Measurements from ENCODE around the gene DNM3. TPM values are rescaled to one million over a fixed set of nuclear protein-coding genes. Genes with fewer than 3 reads are reported as not detected.

Gene DNM3
- total and polyA plus RNA-seq, 9 of the 15 experiments (the other 6 are each of a cell fraction or from before 2014, with no cell fraction given), result 0.08 to 0.36 (median 0.22) TPM; not detected in 1

GRCh38 chr1:171949316-171949715 lies 108.0 kb downstream of the DNM3 start:
- Histone ChIP-seq H3K4me3 (no peak overlapping the region), H3K4me1 (replicated peaks in 1 of 2; ENCODE audit: control insufficient read depth in 2 of 2, insufficient read depth in 2 of 2, low read length in 2 of 2) (no peaks in the 10 kb centered on the region), H3K9me3 (replicated peaks; ENCODE audit: control insufficient read depth, insufficient read depth, low read depth, low read length) (no peaks in the 10 kb centered on the region), H4K20me1 (replicated peaks; ENCODE audit: control insufficient read depth, insufficient read depth, low read length) (no peaks in the 10 kb centered on the region), H3K27ac (ENCODE audit: extremely low read depth, low read depth, low read length) (no peak overlapping the region), H3K9ac (ENCODE audit: insufficient read depth in 1 of 2, low read depth in 2 of 2, low read length in 2 of 2) (no peak overlapping the region), H3K9me1 (ENCODE audit: control insufficient read depth, insufficient read depth, low read length) (no peaks in the 10 kb centered on the region), H3K79me2 (ENCODE audit: control insufficient read depth, insufficient read depth, low read length) (no peaks in the 10 kb centered on the region), H3K4me2 (ENCODE audit: insufficient read depth, low read length) (no peak overlapping the region), H3K36me3 (ENCODE audit: control insufficient read depth, insufficient read depth, low read length) (no peaks in the 10 kb centered on the region), H3K27me3 (ENCODE audit: control insufficient read depth in 2 of 2, insufficient read depth in 2 of 2, low read length in 2 of 2) (no peaks in the 10 kb centered on the region), H2AFZ (ENCODE audit: low read depth, low read length) (no peak overlapping the region)
- ATAC-seq, result no peak
- DNase-seq (ENCODE audit: extremely low read depth in 1 of 4, low spot score in 3 of 4), result no peak
- 0% methylated on average over 2 of the region's 2 CpGs for WGBS (ENCODE audit: insufficient coverage, low coverage, missing lambda C conversion rate)
- ChIA-PET POLR2A (no interaction called here), CTCF (ENCODE audit: low intra/inter-chr PET ratio) (no interaction called here)
- intact Hi-C loops (cut with micrococcal nuclease) (no loop called here), in situ Hi-C loops (cut with MboI) (no loop called here)
- no TSS peak for BruUV-seq (replicated peaks)
- TF ChIP-seq SRF (CRISPR knock-in tag; IDR thresholded peaks at IDR 0.05) (no peak), TRIM24 (IDR thresholded peaks at IDR 0.05) (no peak), MTF1 (CRISPR knock-in tag; IDR thresholded peaks at IDR 0.05; ENCODE audit: borderline replicate concordance) (no peak)
- FAIRE-seq, result no peak

DNA sequence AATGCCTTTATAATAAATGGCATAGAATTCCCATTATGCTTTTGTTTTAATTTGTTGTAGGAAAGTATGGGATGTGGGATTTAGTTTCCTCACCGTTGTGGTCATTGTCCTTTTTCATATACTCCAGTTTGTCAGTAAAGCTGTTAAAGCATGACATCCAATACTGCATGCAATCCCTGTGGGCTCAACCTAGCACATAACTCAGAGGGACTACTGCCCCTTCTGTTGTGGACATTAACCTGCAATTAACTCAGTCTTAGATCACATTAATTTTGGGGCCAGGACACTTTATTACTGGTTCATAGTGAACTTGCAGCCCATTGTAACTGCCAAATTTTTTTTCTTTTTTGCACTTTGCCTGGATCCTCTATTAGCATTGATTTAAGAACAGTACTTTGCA lies 112.5 kb downstream of the DNM3 start:
- POLR2A ChIA-PET, result no interaction called here
- no TSS peak for BruUV-seq (replicated peaks)

More for the DNA sequence above, 112.5 kb downstream of the DNM3 start:
- H3K9ac ChIP-seq (ENCODE audit: insufficient read depth in 1 of 2, low read depth in 2 of 2, low read length in 2 of 2), result no peak overlapping the region
- no peak for ATAC-seq
- H3K4me2 ChIP-seq (ENCODE audit: insufficient read depth, low read length), result no peak overlapping the region
- DNase-seq (ENCODE audit: extremely low read depth in 1 of 4, low spot score in 3 of 4), result no peak
- no peaks in the 10 kb centered on the region for H3K4me1 ChIP-seq (replicated peaks in 1 of 2; ENCODE audit: control insufficient read depth in 2 of 2, insufficient read depth in 2 of 2, low read length in 2 of 2)
- no peaks in the 10 kb centered on the region for H3K9me1 ChIP-seq (ENCODE audit: control insufficient read depth, insufficient read depth, low read length)
- FAIRE-seq, result no peak
- H3K9me3 ChIP-seq (replicated peaks; ENCODE audit: control insufficient read depth, insufficient read depth, low read depth, low read length), result no peaks in the 10 kb centered on the region
- no peak overlapping the region for H2AFZ ChIP-seq (ENCODE audit: low read depth, low read length)
- H3K4me3 ChIP-seq, result no peak overlapping the region
- H3K79me2 ChIP-seq (ENCODE audit: control insufficient read depth, insufficient read depth, low read length), result no peaks in the 10 kb centered on the region
- in situ Hi-C loops (cut with MboI), result no loop called here
- H4K20me1 ChIP-seq (replicated peaks; ENCODE audit: control insufficient read depth, insufficient read depth, low read length), result no peaks in the 10 kb centered on the region
- no peak for TF ChIP-seq PURB (CRISPR knock-in tag; IDR thresholded peaks at IDR 0.05; ENCODE audit: low read depth)
- no peak for TF ChIP-seq GTF2F1 (IDR thresholded peaks at IDR 0.05; ENCODE audit: low read depth, low read length)
- TF ChIP-seq ADNP (tag; IDR thresholded peaks at IDR 0.05), result no peak
- TF ChIP-seq SUPT5H (IDR thresholded peaks at IDR 0.05), result no peak
- TF ChIP-seq RHOXF2B (CRISPR knock-in tag; conservative IDR thresholded peaks at IDR 0.05), result no peak
- no peak for TF ChIP-seq EGR1 (conservative IDR thresholded peaks at IDR 0.05)
- TF ChIP-seq ZBTB7A (IDR thresholded peaks at IDR 0.05; ENCODE audit: borderline replicate concordance, control insufficient read depth, low read depth, low read length), result no peak
- no peak for TF ChIP-seq KLF13 (tag; IDR thresholded peaks at IDR 0.05; ENCODE audit: borderline replicate concordance, low read depth)
- no peak for TF ChIP-seq HES1 (IDR thresholded peaks at IDR 0.05; ENCODE audit: low read depth)
- no peak for TF ChIP-seq LCOR (CRISPR knock-in tag; IDR thresholded peaks at IDR 0.05)
- TF ChIP-seq L3MBTL2 (IDR thresholded peaks at IDR 0.05), result no peak
- no peak for TF ChIP-seq PREB (CRISPR knock-in tag; IDR thresholded peaks at IDR 0.05)
- no peak for TF ChIP-seq HDAC8 (tag; IDR thresholded peaks at IDR 0.05)
- TF ChIP-seq ZNF444 (CRISPR knock-in tag; IDR thresholded peaks at IDR 0.05), result no peak
- WGBS (ENCODE audit: insufficient coverage, low coverage, missing lambda C conversion rate), result 0% methylated on average over 1 of the region's 1 CpG
- H3K36me3 ChIP-seq (ENCODE audit: control insufficient read depth, insufficient read depth, low read length), result no peaks in the 10 kb centered on the region
- CTCF ChIA-PET (ENCODE audit: low intra/inter-chr PET ratio), result no interaction called here
- no peaks in the 10 kb centered on the region for H3K27me3 ChIP-seq (ENCODE audit: control insufficient read depth in 2 of 2, insufficient read depth in 2 of 2, low read length in 2 of 2)
- H3K27ac ChIP-seq (ENCODE audit: extremely low read depth, low read depth, low read length), result no peak overlapping the region
- intact Hi-C loops (cut with micrococcal nuclease), result no loop called here
